OCI-LY3 (cell line): ENCODE measurements around the gene LRTM2.

Experiments used
- CTCF ChIP-seq: fragments of 200-600, 300-600 bp; sonication (generic); IDR thresholded peaks from 2 replicates; pipeline ENCODE4 v1.5.1; 2014; ENCODE audit warnings: antibody characterized with exemption, low read length, low read depth
- EZH2phosphoT487 ChIP-seq: fragments of 200-600 bp; shearing (Covaris generic); IDR thresholded peaks from 2 replicates; pipeline ENCODE4 v1.6.1; 2018; ENCODE audit warnings: antibody characterized with exemption, mixed run types, low read depth

GRCh38 chr12:1870998-1871917 is 50.9 kb downstream of the LRTM2 start:
- TF ChIP-seq CTCF (no peak), EZH2phosphoT487 (no peak)
